HG03521 (cell line): ENCODE measurements around the gene MAPRE2.
A peak's percentile ranks its signal among the peaks of the same experiment; 100 is the strongest.

Source experiments
- ATAC-seq: cut with Tn5 transposase; IDR thresholded peaks from one replicate; pipeline ENCODE4 v1.9.1; 2021; ENCODE audit warnings: mild to moderate bottlenecking, moderate library complexity; ENCODE audit not compliant: unreplicated experiment

MAPRE2 gene

GRCh38 chr18:35032113-35032512 is 9.1 kb upstream of the MAPRE2 start:
- ATAC-seq = no peak

- ATAC-seq = no peak
Observed at GRCh38 chr18:35038029-35038428, 3.2 kb upstream of the MAPRE2 start.

DNA sequence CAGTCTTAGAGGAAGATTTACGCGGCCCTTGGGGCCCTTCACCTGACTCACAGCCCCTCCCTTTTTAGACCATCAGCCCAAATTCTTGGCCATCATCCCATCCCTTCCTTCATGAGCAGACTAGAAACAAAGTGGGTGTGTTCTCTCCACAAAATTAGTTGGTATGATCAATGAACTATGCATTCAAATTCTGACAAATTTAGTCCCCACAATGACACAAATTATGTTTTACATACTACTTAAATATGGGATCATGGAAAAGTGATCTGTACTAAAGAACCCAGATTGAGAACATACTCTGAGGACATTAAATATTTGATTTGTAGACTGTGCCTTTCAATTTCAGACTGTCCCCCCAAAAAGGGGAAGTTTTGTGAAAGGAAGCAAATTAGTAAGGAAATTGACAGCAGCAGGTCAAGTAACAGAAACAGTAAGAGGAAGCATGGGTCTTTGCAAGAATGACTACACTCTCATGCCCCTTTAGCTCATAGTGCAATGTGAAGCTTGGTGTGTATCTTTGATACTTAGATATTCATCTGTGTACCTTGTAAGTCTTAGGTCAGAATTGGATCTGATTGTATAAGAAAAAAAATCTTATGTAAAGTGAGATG is 2.2 kb upstream of the MAPRE2 start:
- ATAC-seq = peak; percentile 24

- no peak for ATAC-seq
Observed at GRCh38 chr18:35040638-35040987, 600 bp upstream of the MAPRE2 start.

DNA sequence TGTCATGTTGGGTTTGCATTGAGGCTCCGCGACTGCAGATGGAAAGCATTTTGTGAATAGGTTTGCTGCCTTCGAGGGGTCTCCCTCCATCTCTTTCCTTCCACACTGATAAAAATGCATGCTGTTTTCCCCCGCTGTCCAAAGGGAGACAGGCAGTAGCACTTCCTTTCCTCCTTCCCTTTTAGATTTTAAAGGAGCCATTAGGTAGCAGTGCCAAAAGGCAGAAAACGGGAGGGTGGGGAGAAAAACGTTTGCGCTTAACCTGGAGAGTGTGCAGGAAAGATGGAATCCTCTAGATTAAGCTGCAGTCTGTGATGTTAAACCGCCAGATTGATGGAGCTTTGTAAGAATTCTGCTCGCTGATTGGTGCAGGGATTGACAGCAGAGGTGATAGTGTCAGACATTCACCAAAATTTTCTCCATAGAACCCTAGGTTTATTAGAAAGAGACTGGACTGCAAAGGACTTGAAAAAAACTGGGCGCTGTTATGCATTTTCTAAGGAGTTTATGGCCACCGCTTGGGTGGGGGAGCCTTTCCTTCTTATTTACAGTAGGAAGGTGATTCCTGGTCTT is 688 bp downstream of the MAPRE2 start:
- no peak for ATAC-seq

- ATAC-seq = no peak
Observed at GRCh38 chr18:35042389-35043071, 1.3 kb downstream of the MAPRE2 start.

- no peak for ATAC-seq
Observed at GRCh38 chr18:35043207-35043606, 2.0 kb downstream of the MAPRE2 start.

DNA sequence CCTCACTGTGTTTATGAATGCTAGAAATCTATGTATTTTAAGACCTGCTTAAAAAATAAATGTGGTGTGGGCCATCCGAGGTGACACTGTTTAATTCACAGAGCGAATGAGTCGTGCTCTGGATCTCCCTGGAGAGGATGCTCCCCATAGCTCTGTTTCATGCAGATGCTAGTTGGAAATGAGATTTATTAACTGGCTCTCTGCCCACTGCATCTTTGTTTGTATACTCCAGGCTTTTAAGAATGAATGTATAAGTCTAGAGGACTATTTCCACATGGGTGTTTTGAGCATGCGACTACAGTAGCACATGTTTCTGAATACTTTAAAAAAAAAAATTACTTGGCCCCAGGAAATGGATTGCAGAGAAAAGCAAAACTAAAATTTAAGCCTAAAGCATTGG is 3.9 kb downstream of the MAPRE2 start:
- ATAC-seq = no peak

DNA sequence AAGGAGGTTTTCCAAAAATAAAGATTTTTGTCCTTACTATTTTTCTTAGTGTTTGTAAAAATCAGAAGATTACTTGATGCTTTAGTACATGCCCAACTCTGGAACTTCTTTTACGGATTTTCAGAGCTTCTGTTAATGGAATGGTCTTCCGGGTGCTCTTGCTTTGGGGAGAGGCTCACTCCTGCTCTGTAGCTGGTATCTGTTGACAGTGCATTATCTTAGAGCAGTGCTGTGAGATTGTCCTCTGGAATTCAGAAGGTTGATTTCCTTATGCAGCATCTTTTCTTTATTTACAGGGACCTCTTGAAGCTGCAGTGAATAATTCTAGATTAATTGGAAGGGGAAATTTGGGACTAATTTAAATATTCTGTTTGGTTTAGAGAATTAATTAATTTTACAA is 4.6 kb downstream of the MAPRE2 start:
- no peak for ATAC-seq

GRCh38 chr18:35047697-35048292 is 6.6 kb downstream of the MAPRE2 start:
- no peak for ATAC-seq

- no peak for ATAC-seq
Observed at GRCh38 chr18:35049111-35050027, 8.2 kb downstream of the MAPRE2 start.

- ATAC-seq = no peak
Observed at GRCh38 chr18:35050028-35050546, 8.9 kb downstream of the MAPRE2 start.

DNA sequence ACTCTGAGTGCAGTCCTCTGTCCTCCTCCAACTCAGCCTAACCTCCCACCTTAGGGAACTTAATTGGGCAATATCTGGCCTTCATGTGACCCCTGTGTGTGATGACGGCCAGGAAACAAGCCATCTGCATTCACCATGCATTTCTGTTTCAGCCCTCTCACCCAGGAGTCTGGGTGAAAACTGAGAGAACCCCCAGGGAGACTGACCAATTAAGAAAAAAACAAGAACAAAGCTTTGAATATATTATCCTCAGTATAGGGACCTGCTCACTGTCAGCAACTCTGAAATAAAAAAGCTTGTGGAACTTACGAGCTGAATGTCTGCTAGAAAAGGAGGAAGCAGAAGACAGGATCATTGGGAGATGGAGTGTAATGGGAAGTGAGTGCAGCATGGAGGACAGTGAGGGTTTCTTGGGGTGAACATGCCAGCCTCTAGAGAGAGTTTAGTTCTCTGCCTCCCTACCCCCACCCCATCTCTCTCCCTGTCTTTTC is 9.5 kb downstream of the MAPRE2 start:
- no peak for ATAC-seq

- ATAC-seq = no peak
Observed at GRCh38 chr18:35051641-35052377, 10.6 kb downstream of the MAPRE2 start.

DNA sequence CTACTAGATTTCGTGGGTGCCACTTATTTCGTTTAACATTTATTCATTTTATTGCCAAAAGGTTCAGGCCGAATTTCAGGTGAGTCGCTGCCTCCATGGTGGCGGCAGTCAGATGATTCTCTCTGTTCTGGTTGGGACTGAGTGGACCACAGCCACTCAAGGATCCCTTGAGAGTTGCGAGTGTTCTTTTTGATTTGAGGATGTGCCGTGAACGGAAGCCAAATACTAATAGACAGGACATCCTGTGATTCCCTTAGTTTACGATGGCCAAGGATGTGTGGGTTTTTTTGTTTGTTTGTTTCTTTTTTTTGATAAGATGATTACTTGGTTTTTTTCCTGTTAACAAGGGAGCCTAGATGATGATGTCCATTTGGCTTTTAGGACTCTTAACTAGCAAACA is 13.2 kb downstream of the MAPRE2 start:
- no peak for ATAC-seq

DNA sequence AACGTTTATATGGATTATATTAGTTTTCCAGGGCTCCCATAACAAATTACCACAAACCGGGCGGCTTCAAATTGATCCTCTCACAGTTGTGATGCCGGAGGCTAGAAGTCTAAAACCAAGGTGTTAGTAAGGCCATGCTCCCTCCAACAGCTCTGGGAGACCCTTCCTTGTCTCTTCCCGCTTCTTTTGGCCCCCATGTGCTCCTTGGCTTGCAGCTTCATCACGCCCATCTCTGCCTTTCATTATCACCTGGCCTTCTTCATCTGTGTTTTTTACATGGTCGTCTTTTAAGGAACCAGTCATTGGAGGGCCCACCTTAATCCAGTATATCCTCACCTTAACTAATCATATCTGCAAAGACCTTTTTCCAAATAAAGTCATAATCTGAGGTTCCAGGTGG is 13.9 kb downstream of the MAPRE2 start:
- ATAC-seq = no peak

- ATAC-seq = no peak
Observed at GRCh38 chr18:35055726-35056125, 14.5 kb downstream of the MAPRE2 start.

GRCh38 chr18:35059280-35059927 is 18.2 kb downstream of the MAPRE2 start:
- no peak for ATAC-seq

DNA sequence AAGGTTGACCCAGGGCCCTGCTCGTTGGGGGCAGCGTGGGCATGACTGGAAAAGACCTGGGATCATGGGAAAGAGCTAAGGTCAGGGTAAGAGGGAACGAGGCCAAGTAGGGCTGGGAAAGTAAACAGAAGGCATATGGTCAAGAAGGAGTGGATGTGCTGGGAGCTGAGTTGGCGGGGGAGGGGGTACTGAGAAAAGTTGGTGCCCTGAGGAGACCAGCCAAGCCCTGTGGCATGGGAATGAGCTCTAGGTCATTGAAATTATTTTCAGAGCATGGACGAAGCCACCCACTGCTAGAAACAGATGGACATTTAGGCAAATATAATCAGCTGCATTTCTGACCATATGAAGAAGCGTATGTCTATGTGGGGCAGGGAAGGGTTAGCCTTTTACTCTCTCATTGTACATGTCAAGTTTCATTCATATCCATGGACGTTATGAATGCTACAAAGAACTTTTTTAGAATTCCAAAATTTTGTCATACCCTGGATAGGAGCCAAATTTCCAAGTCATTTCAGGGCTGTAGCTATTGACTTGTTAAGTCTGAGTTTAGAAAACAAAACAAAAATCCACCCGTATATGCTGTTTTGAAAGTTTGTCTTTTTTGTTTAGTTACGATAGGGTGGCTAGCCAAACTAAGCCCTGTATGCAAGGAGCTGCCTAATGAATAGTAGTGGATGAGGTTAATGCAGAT is 19.1 kb downstream of the MAPRE2 start:
- ATAC-seq = no peak
